Mucosa of descending colon (tissue), 3 donors: ENCODE results near the gene QSOX2. TPM values are rescaled to one million over a fixed set of nuclear protein-coding genes. Genes with fewer than 3 reads are reported as not detected.
A peak's percentile ranks its signal among the peaks of the same experiment; 100 is the strongest.

ENCODE experiments used
- ATAC-seq: fragments of 200-7000 bp; cut with Tn5 transposase; one replicate; pipeline ENCODE4 v1.9.1; 2020; ENCODE audit warnings: mild to moderate bottlenecking, moderate library complexity
- DNase-seq, 3 donors: peaks; one replicate each; pipeline ENCODE4 v3.0.0-alpha.2; 2020
- H3K36me3 ChIP-seq: fragments of 200-600 bp; one replicate; pipeline ENCODE4 v1.8.0; 2021; ENCODE audit warnings: low read depth, mild to moderate bottlenecking
- H3K4me1 ChIP-seq: fragments of 200-600 bp; one replicate; pipeline ENCODE4 v1.8.0; 2021; ENCODE audit warnings: low read depth, mild to moderate bottlenecking
- H3K4me3 ChIP-seq: fragments of 200-600 bp; one replicate; pipeline ENCODE4 v1.8.0; 2021; ENCODE audit warnings: mild to moderate bottlenecking
- H3K9me3 ChIP-seq: fragments of 200-600 bp; one replicate; pipeline ENCODE4 v1.8.0; 2021; ENCODE audit warnings: mild to moderate bottlenecking
- CTCF ChIP-seq: fragments of 200-600 bp; IDR thresholded peaks from one replicate; pipeline ENCODE4 v1.8.0; 2022; ENCODE audit warnings: antibody characterized with exemption, mild to moderate bottlenecking
- intact Hi-C, 2 donors: fragments of 100-400 bp; cut with DNase I in 1 of 2; cut with micrococcal nuclease in 1 of 2; formaldehyde crosslinking; loops; one replicate each; pipeline versions ENCODE4 v1.11.0 to v1.11.1; 2022; cut with DNase I, micrococcal nuclease
- total RNA-seq, 3 donors: library from RNA; stranded (reverse); fragmentation: NEBNext Ultra II Directional in 2 of 3; extraction: Animal tissue kit (Norgen Biotek cat#: 25700) in 2 of 3; gene quantifications; one replicate each; pipeline versions ENCODE4 v1.2.1 to v1.2.4, GENCODE V29; 2021 to 2023
- donor health status: DM: no; HTN: no; CAD: no; lungs with moderate emphysema.
- donor health status: DM: no; HTN: no; CAD: no.
- donor health status: DM: no; HTN: yes; CAD: no.

QSOX2 gene
- total RNA-seq, 3 donors from 2014 or later: 6.1 to 8.1 (median 7.1) TPM

DNA sequence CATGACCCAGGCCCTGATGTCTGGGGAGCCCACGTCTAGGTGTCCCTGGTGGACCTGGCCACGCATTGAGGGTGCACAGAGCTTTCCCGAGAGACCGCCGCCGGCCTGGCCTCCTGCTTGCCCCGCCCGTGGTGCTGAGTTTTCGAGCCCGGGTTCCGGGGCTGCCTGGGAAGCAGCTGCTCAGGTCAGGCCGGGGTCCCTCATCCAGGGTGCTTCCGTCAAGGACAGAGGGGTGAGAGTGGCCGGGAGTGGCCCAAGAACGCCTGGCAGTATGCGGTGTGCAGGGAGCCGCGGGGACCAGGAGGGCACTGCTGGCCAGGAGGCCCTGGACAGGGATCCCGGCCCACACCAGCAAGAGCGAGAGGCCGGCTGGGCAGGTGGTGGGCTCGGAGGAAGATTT lies 38.7 kb upstream of the QSOX2 start:
- intact Hi-C loops: no loop called here
- H3K9me3 ChIP-seq: no peaks in the 10 kb centered on the region
- ATAC-seq: no peak

DNA sequence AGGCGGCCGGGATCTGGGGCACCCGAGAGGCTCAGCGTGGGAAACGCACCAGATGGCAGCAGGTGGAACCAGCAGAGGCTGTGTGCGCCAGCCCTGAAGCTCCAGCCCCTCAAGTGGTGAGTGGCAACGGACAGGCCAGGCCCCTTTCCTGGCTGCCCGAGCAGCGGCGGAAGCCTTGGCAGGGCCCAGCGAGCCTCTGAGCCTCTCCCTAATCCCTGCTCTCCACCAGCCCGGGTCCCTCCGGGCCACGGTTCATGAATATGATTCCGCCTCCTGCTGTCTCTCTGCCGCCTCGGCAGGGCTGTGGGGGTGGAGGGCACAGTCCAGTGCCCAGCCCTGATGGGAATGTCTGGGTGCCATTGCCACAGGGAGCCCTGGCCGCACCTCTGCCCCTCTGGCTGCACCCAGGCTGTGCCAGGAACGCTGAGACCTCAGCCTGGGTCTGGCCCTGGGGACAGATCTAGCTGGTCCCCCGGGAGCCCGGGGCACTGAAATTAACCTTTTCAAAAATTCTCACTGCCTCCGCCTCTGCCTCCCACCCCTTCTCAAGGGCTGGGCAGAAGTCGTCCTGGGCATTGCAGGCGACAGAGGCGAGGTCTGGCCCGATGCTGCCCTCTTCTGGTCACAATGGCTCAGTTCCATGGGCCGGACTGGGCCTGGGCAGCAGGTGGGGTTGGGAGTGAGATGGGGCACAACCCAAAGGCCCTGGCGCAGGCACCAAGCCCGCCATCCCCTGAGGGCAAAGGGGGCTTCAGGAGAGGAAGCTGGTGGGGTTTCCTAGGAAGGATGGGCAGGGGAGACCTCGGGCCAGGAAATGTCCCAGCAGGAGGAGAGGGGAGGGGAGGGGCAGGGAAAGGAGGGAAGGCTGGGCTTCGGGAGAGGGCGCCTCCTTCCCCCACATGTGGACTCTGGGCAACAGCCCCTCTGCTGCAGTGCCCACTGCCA lies 38.0 kb upstream of the QSOX2 start:
- Histone ChIP-seq H3K9me3 (no peaks in the 10 kb centered on the region), H3K4me1 (peaks cover 9% of the 10 kb centered on the region), H3K36me3 (no peaks in the 10 kb centered on the region), H3K4me3 (no peak overlapping the region)
- peak; percentile 75 to 85 (median 84) for DNase-seq
- peak; percentile 66 for TF ChIP-seq CTCF
- intact Hi-C loops: no loop called here
- peak; percentile 93 for ATAC-seq

More for the DNA sequence above, 38.7 kb upstream of the QSOX2 start:
- H3K4me1 ChIP-seq: peaks cover 9% of the 10 kb centered on the region
- H3K4me3 ChIP-seq: no peak overlapping the region
- no peak for DNase-seq
- no peaks in the 10 kb centered on the region for H3K36me3 ChIP-seq
- TF ChIP-seq CTCF: no peak

GRCh38 chr9:136282272-136282861 lies 36.8 kb upstream of the QSOX2 start:
- Histone ChIP-seq H3K4me3 (no peak overlapping the region), H3K4me1 (peaks cover 9% of the 10 kb centered on the region), H3K9me3 (no peaks in the 10 kb centered on the region), H3K36me3 (no peaks in the 10 kb centered on the region)
- TF ChIP-seq CTCF: no peak
- DNase-seq: no peak
- intact Hi-C loops: no loop called here
- peak; percentile 8 for ATAC-seq

DNA sequence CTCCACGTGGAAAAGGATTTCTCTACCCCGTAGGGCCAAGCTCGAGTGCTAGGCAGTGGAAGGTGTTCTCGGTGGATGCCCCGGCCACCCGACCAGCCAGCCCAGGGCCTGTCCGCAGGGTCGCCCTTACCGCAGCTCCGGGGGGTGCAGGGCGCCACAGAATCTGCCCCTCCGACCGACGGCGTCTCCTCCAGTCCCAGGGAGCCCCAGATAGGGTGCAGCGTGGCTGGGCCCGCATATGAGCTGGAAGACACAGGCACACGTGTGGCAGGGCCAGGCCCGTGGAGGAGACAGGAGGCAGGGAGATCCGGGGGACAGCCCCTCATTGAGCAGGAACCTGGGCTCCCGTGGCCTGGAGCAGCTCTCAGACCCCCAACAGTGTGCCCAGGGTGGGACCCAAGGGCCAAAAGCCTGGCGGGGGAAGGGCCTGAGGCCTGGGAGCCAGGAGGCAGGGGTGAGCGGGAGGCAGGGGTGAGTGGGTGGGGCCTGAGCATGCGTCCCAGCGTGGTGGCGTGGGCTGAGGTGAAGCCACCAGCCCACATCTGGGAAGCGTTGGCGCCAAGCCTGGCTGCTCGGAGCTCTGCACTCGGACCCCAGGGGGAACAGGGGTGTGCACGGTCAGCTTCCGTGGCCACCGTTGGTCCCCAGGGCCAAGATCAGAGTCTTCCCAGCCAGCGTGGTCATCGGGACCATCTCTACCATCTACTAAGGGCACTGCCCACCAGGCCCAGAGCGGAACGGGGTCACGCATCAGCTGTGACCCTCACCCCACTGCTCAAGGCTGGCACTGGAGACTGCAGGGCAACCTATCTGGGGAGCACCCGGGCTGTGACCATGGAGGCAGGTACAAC lies 36.0 kb upstream of the QSOX2 start:
- H3K36me3 ChIP-seq: no peaks in the 10 kb centered on the region
- ATAC-seq (no peak), DNase-seq (no peak)
- TF ChIP-seq CTCF: no peak
- H3K4me1 ChIP-seq: peaks cover 9% of the 10 kb centered on the region
- H3K4me3 ChIP-seq: no peak overlapping the region
- H3K9me3 ChIP-seq: no peaks in the 10 kb centered on the region
- intact Hi-C loops: no loop called here

- no peaks in the 10 kb centered on the region for H3K36me3 ChIP-seq
- intact Hi-C loops: no loop called here
- H3K4me1 ChIP-seq: peaks cover 9% of the 10 kb centered on the region
- H3K4me3 ChIP-seq: no peak overlapping the region
- TF ChIP-seq CTCF: no peak
- DNase-seq (no peak), ATAC-seq (no peak)
- H3K9me3 ChIP-seq: no peaks in the 10 kb centered on the region
Measured at GRCh38 chr9:136280535-136281315, 35.1 kb upstream of the QSOX2 start.
